ENCODE data around the gene ABCA7.

DNA sequence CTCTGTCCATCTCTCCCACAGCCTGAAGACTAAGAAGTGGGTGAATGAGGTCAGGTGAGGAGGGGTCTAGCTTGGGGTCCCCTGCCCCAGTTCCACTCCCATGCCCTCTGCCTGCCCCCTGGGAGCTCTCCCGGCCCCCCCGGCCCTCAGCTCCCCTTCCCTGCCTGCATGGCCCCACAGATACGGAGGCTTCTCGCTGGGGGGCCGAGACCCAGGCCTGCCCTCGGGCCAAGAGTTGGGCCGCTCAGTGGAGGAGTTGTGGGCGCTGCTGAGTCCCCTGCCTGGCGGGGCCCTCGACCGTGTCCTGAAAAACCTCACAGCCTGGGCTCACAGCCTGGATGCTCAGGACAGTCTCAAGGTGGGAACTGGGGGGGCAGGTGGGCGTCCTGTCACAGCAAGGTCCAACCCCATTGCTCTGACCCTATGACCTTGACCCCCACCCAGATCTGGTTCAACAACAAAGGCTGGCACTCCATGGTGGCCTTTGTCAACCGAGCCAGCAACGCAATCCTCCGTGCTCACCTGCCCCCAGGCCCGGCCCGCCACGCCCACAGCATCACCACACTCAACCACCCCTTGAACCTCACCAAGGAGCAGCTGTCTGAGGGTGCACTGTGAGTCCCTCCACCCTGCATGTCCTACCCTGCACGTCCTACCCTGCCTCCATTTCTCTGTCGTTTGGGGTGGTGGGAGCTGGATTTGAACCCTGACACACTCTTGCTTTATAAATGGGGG lies 16.1 kb downstream of the ABCA7 start:
- TF ChIP-seq CTCF (IDR thresholded peaks at IDR 0.05; ENCODE audit: insufficient read depth, low read length, poor library complexity, severe bottlenecking) (no peak), EZH2phosphoT487 (conservative IDR thresholded peaks at IDR 0.05; ENCODE audit: low read length) (no peak)

All from SU-DHL-6 (cell line).